GM23338 (cell line): ENCODE results near the gene RMND1.
"Not testable (repeated sequence)": the region's sequence is repeated elsewhere in the genome, so short reads cannot be mapped to it uniquely, and the experiment has no call there.

Source experiments
- CREB1 ChIP-seq: fragments of 250-450 bp; sonication (Bioruptor Pico); IDR thresholded peaks from 2 replicates; pipeline ENCODE4 v1.5.0; 2020; ENCODE audit warnings: low read depth, mild to moderate bottlenecking, moderate library complexity
- CTCF ChIP-seq, 2 experiments: fragments of 200-600 bp in 1 of 2; sonication (generic) in 1 of 2; conservative IDR thresholded peaks; 2 replicates each; pipeline versions ENCODE4 v1.5.1 to v1.6.1; 2016 to 2017; ENCODE audit warnings: antibody characterized with exemption in 2 of 2, low read depth in 2 of 2, mild to moderate bottlenecking in 2 of 2, moderate library complexity in 1 of 2
- EZH2 ChIP-seq: fragments of 200-600 bp; sonication (generic); IDR thresholded peaks from one replicate; pipeline ENCODE4 v1.8.0; 2017; ENCODE audit warnings: antibody characterized with exemption, mild to moderate bottlenecking, low read depth; ENCODE audit not compliant: unreplicated experiment
- EZH2phosphoT487 ChIP-seq: fragments of 200-600 bp; sonication (generic); IDR thresholded peaks from one replicate; pipeline ENCODE4 v1.8.1; 2018; ENCODE audit warnings: antibody characterized with exemption; ENCODE audit not compliant: unreplicated experiment
- JUNB ChIP-seq: IDR thresholded peaks from one replicate; pipeline ENCODE4 v1.6.1; 2016; ENCODE audit warnings: antibody characterized with exemption; ENCODE audit not compliant: unreplicated experiment
- NANOG ChIP-seq: IDR thresholded peaks from 2 replicates; pipeline ENCODE4 v1.6.1; 2016; ENCODE audit warnings: antibody characterized with exemption, borderline replicate concordance
- POLR2AphosphoS5 ChIP-seq: IDR thresholded peaks from 2 replicates; pipeline ENCODE4 v1.6.1; 2016; ENCODE audit warnings: antibody characterized with exemption, low read depth
- REST ChIP-seq: IDR thresholded peaks from one replicate; pipeline ENCODE4 v1.6.1; 2018; ENCODE audit warnings: antibody characterized with exemption; ENCODE audit not compliant: unreplicated experiment
- ZNF114 ChIP-seq: fragments of 250-450 bp; sonication (Bioruptor Pico); IDR thresholded peaks from 2 replicates; pipeline ENCODE4 v1.5.0; 2020; ENCODE audit warnings: mild to moderate bottlenecking, moderate library complexity

GRCh38 chr6:151455751-151456398 is 3.9 kb upstream of the RMND1 start:
- not testable (repeated sequence) for TF ChIP-seq CREB1 (CRISPR knock-in tag); CTCF (conservative IDR thresholded peaks at IDR 0.05; ENCODE audit: low read depth in 2 of 2); JUNB; EZH2phosphoT487; REST; NANOG; EZH2; POLR2AphosphoS5; ZNF114 (CRISPR knock-in tag)
